ENCODE data around the gene GGACT.
A peak's percentile ranks its signal among the peaks of the same experiment; 100 is the strongest.

Gene GGACT

GRCh38 chr13:100560498-100561157 is 28.0 kb downstream of the GGACT start:
- no peak for DNase-seq (ENCODE audit: low read depth)

GRCh38 chr13:100559886-100560285 is 28.7 kb downstream of the GGACT start:
- no peak for DNase-seq (ENCODE audit: low read depth)
- H3K4me3 ChIP-seq (ENCODE audit: low read depth, low read length) = no peak overlapping the region

More at GRCh38 chr13:100560498-100561157, 28.0 kb downstream of the GGACT start:
- H3K4me3 ChIP-seq (ENCODE audit: low read depth, low read length) = no peak overlapping the region

- no peak overlapping the region for H3K4me3 ChIP-seq (ENCODE audit: low read depth, low read length)
These were observed 35.8 kb downstream of the GGACT start for GRCh38 chr13:100552755-100553154.

GRCh38 chr13:100549316-100549715 is 39.3 kb downstream of the GGACT start:
- no peak overlapping the region for H3K4me3 ChIP-seq (ENCODE audit: low read depth, low read length)
- DNase-seq (ENCODE audit: low read depth) = no peak

More at GRCh38 chr13:100552755-100553154, 35.8 kb downstream of the GGACT start:
- no peak for DNase-seq (ENCODE audit: low read depth)

- H3K4me3 ChIP-seq (ENCODE audit: low read depth, low read length) = no peak overlapping the region
- no peak for DNase-seq (ENCODE audit: low read depth)
These were observed 40.8 kb downstream of the GGACT start for GRCh38 chr13:100547791-100548201.

- H3K4me3 ChIP-seq (ENCODE audit: low read depth, low read length) = no peak overlapping the region
- no peak for DNase-seq (ENCODE audit: low read depth)
These were observed 41.7 kb downstream of the GGACT start for GRCh38 chr13:100546713-100547405.

- no peak for DNase-seq (ENCODE audit: low read depth)
- H3K4me3 ChIP-seq (ENCODE audit: low read depth, low read length) = no peak overlapping the region
These were observed 42.9 kb downstream of the GGACT start for GRCh38 chr13:100545684-100546061.

GRCh38 chr13:100544866-100545683 is 43.5 kb downstream of the GGACT start:
- DNase-seq (ENCODE audit: low read depth) = no peak
- no peak overlapping the region for H3K4me3 ChIP-seq (ENCODE audit: low read depth, low read length)

GRCh38 chr13:100543872-100544602 is 44.6 kb downstream of the GGACT start:
- no peak for DNase-seq (ENCODE audit: low read depth)

GRCh38 chr13:100542826-100543156 is 45.8 kb downstream of the GGACT start:
- H3K4me3 ChIP-seq (ENCODE audit: low read depth, low read length) = no peak overlapping the region
- peak; percentile 36 for DNase-seq (ENCODE audit: low read depth)

More at GRCh38 chr13:100543872-100544602, 44.6 kb downstream of the GGACT start:
- H3K4me3 ChIP-seq (ENCODE audit: low read depth, low read length) = no peak overlapping the region

GRCh38 chr13:100541897-100542825 is 46.4 kb downstream of the GGACT start:
- no peak overlapping the region for H3K4me3 ChIP-seq (ENCODE audit: low read depth, low read length)
- no peak for DNase-seq (ENCODE audit: low read depth)

- no peak for DNase-seq (ENCODE audit: low read depth)
- H3K4me3 ChIP-seq (ENCODE audit: low read depth, low read length) = no peak overlapping the region
These were observed 48.0 kb downstream of the GGACT start for GRCh38 chr13:100540621-100541020.

GRCh38 chr13:100537951-100538462 is 50.6 kb downstream of the GGACT start:
- no peak for DNase-seq (ENCODE audit: low read depth)
- H3K4me3 ChIP-seq (ENCODE audit: low read depth, low read length) = no peak overlapping the region

- no peak overlapping the region for H3K4me3 ChIP-seq (ENCODE audit: low read depth, low read length)
- no peak for DNase-seq (ENCODE audit: low read depth)
These were observed 51.1 kb downstream of the GGACT start for GRCh38 chr13:100537486-100537885.

- H3K4me3 ChIP-seq (ENCODE audit: low read depth, low read length) = no peak overlapping the region
These were observed 51.9 kb downstream of the GGACT start for GRCh38 chr13:100536643-100537180.

GRCh38 chr13:100535426-100536135 is 53.0 kb downstream of the GGACT start:
- no peak for DNase-seq (ENCODE audit: low read depth)
- no peak overlapping the region for H3K4me3 ChIP-seq (ENCODE audit: low read depth, low read length)

More at GRCh38 chr13:100536643-100537180, 51.9 kb downstream of the GGACT start:
- DNase-seq (ENCODE audit: low read depth) = no peak

- no peak for DNase-seq (ENCODE audit: low read depth)
- H3K4me3 ChIP-seq (ENCODE audit: low read depth, low read length) = no peak overlapping the region
These were observed 53.7 kb downstream of the GGACT start for GRCh38 chr13:100534911-100535310.
